HG03064 (cell line): ENCODE results near the gene MEP1B.
"Not testable (repeated sequence)": the region's sequence is repeated elsewhere in the genome, so short reads cannot be mapped to it uniquely, and the experiment has no call there.

Source experiments
- ATAC-seq: cut with Tn5 transposase; IDR thresholded peaks from one replicate; pipeline ENCODE4 v1.9.1; 2021; ENCODE audit warnings: low read depth; ENCODE audit not compliant: unreplicated experiment

MEP1B gene

GRCh38 chr18:32189790-32190189, at the start of gene MEP1B:
MEP1B (plus strand) TSS chr18:32190039; CDS start chr18:32190071, 32 bp downstream.
- ATAC-seq, result no peak

DNA sequence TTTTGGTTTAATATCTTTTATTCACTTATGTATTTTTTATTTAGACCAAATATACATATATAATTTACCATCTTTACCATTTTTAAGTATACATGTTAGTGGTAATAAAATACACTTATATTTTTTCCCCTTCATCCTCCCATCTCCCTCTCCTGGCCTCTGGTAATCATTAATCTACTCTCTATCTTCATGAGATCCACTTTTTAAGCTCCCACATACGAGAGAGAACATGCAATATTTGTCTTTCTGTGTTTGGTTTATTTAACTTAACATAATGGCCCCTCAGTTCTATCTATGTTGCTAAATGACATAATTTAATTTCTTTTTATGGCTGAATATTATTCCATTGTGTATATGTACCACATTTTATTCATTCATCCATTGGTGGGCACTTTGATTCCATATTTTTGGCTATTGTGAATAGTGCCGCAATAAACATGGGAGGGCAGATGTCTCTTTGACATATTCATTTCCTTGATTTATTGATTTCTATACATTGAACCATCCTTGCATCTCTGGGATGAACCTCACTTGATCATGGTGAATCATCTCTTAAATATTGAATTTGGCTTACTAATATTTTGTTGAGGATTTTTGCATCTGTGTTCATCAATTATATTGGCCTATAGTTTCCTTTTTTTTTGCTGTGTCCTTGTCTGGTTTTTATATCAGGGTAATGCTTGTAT, 41.5 kb upstream of the MEP1B start:
- no peak for ATAC-seq

- ATAC-seq, result peak; percentile 82
Measured at GRCh38 chr18:32152705-32153448, 37.0 kb upstream of the MEP1B start.

DNA sequence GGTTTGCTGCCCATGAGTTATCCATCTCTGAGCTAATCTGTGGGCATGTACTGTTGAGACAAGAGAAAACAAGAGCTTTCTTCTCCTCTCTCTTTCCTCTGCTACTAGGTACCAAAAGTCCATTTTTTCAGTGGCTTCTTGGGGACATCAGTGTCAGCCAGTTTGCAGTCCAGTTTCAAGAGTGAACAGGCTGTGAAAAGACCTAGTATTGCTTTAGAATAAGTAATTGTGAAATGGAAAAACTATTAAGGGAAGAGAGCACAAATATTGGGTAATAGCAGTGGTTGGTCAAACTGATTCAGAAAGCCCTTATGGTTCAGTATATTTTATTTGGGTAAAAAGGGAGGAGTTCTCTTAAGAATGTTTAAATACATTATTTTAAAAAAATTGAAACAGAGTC, 33.0 kb upstream of the MEP1B start:
- ATAC-seq, result no peak

- ATAC-seq, result no peak
Measured at GRCh38 chr18:32157580-32157979, 32.3 kb upstream of the MEP1B start.

- peak; percentile 90 for ATAC-seq
Measured at GRCh38 chr18:32158108-32158624, 31.7 kb upstream of the MEP1B start.

DNA sequence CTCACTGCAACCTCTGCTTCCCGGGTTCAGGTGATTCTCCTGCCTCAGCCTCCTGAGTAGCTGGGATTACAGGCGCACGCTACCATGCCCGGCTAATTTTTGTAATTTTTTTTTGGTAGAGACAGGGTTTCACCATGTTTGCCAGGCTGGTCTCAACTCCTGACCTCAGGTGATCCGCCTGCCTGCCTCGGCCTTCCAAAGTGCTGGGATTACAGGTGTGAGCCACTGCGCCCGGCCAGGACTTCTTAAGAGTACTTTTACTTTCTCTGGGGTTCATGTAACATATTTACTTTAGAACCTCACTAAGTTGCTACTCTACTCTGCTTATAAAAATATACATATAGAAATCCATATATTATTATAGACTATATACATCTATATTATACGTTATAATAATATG, 31.2 kb upstream of the MEP1B start:
- ATAC-seq, result not testable (repeated sequence)

GRCh38 chr18:32160547-32160946, 29.3 kb upstream of the MEP1B start:
- ATAC-seq, result no peak

- ATAC-seq, result no peak
Measured at GRCh38 chr18:32167980-32168730, 21.7 kb upstream of the MEP1B start.

- no peak for ATAC-seq
Measured at GRCh38 chr18:32173654-32174053, 16.2 kb upstream of the MEP1B start.

DNA sequence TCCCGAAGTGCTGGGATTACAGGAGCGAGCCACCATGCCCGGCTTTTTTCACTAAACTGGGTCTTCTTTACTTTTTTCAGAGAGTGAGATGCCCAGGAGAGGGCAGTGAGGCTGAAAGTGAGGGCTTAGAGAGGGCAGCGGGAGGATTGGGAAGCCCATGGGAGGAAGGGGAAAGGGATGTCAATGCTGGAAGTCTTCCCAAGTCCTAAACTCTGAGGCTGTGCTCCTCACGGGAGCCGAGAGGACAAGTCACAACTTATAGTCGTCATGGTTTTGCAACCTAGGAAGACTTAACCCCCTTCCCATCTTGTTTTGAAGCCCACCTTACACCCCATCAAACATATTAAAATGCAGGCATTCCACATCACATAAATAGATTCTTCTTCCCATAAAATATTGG, 15.1 kb upstream of the MEP1B start:
- no peak for ATAC-seq

- ATAC-seq, result no peak
Measured at GRCh38 chr18:32175265-32175664, 14.6 kb upstream of the MEP1B start.

- ATAC-seq, result not testable (repeated sequence)
Measured at GRCh38 chr18:32176745-32177144, 13.1 kb upstream of the MEP1B start.

- no peak for ATAC-seq
Measured at GRCh38 chr18:32177530-32177929, 12.3 kb upstream of the MEP1B start.

DNA sequence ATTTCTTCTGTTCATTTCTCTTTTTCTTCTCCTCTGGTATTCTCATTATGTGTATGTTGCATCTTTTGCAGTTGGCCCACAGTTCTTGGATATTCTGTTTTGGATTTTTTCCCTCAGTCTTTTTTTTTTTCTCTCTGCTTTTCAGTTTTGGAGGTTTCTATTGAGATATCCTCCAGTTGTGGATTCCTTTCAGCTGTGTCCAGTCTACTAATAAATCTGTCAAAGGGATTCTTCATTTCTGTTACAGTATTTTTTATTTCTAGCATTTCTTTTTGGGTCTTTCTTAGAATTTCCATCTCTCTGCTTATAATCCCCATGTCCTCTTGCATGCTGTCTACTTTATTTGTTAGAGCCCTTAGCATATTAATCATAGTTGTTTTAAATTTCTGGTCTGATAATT, 6.3 kb upstream of the MEP1B start:
- ATAC-seq, result no peak

GRCh38 chr18:32190209-32190608, 370 bp downstream of the MEP1B start:
- no peak for ATAC-seq

DNA sequence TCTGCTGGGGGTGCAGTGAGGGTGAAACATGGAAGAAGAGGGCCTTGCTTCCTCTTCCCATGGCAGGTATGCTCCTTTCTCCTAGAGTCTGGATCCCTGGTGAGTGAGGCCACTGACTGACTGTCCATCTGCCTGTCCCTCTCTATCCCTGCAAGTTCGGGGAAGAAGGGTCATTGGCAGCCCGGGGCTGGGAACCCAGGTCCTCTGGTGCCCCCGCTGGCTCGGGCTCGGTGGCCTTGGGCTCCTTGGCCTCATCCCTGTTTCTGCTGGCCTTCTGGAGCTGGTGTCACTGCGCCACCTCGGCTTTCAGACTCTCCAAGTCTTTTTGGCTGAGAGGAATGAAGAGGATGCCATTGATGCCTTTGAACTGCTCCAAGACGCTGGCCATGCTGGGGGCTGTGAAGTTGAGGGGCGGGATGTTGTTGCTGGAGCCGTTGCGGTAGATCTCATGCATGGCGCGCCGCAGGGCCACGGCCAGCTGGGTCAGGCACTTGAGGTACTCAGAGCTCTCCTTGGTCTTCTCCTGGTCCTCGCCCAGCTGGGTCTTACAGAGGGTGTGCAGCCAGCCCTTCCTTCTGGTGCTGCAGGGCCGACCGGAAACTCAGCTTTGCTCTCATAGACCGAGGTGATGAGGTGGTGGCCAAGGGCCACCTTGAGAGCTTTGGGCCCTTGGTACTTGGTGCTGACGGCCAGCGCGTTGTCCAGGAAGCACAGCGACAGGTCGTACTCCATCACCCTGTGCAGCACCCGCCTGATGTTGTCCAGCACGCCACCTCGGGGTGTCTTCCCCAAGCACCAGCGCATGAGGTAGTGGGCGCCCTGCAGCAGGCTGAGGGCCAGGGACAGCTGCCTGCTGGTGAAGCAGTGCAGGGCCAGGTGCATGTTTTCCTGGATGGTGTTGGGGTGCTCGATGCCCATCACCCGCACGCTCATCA, 6.3 kb downstream of the MEP1B start:
- ATAC-seq, result no peak

- ATAC-seq, result no peak
Measured at GRCh38 chr18:32200766-32201165, 10.9 kb downstream of the MEP1B start.

- no peak for ATAC-seq
Measured at GRCh38 chr18:32201948-32202672, 12.3 kb downstream of the MEP1B start.
